Large intestine (tissue), 3 donors: ENCODE measurements around the gene NOXO1. TPM values are rescaled to one million over a fixed set of nuclear protein-coding genes. Genes with fewer than 3 reads are reported as not detected.
A peak's percentile ranks its signal among the peaks of the same experiment; 100 is the strongest.

Experiments
- DNase-seq, 2 donors: peaks; one replicate each; pipeline versions ENCODE4 v3.0.0 to v3.0.0-alpha.2; 2013
- H3K27ac ChIP-seq: one replicate; pipeline ENCODE4 v1.5.1; 2013; ENCODE audit warnings: low read length
- H3K27me3 ChIP-seq: 2 replicates; pipeline ENCODE4 v1.6.1; 2013; ENCODE audit warnings: low read length; ENCODE audit not compliant: control insufficient read depth, insufficient read depth
- H3K36me3 ChIP-seq: 2 replicates; pipeline ENCODE4 v1.6.1; 2013; ENCODE audit warnings: low read length; ENCODE audit not compliant: control insufficient read depth, insufficient read depth
- H3K4me1 ChIP-seq: one replicate; pipeline ENCODE4 v1.6.1; 2013; ENCODE audit warnings: low read length; ENCODE audit not compliant: control insufficient read depth, insufficient read depth
- H3K4me3 ChIP-seq: one replicate; pipeline ENCODE4 v1.5.1; 2013; ENCODE audit warnings: low read length
- H3K9me3 ChIP-seq: one replicate; pipeline ENCODE4 v1.6.1; 2013; ENCODE audit warnings: mild to moderate bottlenecking, low read depth, low read length, moderate library complexity; ENCODE audit not compliant: control insufficient read depth
- WGBS: methylation state at CpG from one replicate; pipeline ENCODE4 v1.1.5; 2013; ENCODE audit warnings: low lambda C conversion rate; ENCODE audit not compliant: insufficient coverage; 5-methylcytosine and 5-hydroxymethylcytosine counted together
- polyA plus RNA-seq: library from polyadenylated mRNA; unstranded; fragments of 120-200 nt; gene quantifications from one replicate; pipeline ENCODE4 v1.2.1, GENCODE V29; 2013

NOXO1 gene
- polyA plus RNA-seq, 1 donor, result 2.8 TPM

GRCh38 chr16:1987198-1987597 is 5.9 kb upstream of the NOXO1 start:
- peaks cover 23% of the 10 kb centered on the region for H3K36me3 ChIP-seq
- no CpG with 5 or more reads among the region's 10 CpGs for WGBS
- peaks cover 13% of the 10 kb centered on the region for H3K9me3 ChIP-seq
- no peak for DNase-seq
- H3K27ac ChIP-seq, result no peak overlapping the region
- peaks cover 52% of the 10 kb centered on the region for H3K4me1 ChIP-seq
- peaks cover 41% of the 10 kb centered on the region for H3K27me3 ChIP-seq
- H3K4me3 ChIP-seq, result no peak overlapping the region

DNA sequence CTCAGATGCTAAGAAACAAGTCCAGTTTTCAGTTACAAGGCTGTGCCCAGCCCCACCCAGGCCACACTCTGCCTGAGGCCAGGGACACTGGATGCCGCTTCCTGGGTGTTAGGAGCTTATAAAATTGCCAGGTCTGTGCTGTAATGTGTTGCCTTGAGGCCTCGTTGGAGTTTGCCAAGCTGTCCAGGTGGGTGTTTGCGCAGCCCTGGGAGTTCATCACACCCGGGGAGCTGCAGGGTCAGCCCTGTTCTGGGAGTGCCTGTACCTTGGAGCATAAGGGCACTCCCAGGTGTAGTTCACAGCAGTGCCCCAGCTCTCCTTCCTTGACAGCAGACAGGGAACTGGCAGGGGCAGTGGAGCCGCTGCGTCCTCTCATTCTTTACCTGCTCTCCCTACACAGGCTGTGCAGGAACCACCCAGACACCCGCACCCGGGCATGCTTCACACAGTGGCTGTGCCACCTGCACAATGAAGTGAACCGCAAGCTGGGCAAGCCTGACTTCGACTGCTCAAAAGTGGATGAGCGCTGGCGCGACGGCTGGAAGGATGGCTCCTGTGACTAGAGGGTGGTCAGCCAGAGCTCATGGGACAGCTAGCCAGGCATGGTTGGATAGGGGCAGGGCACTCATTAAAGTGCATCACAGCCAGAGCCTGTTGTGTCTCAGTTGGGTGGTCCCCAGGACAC is 4.3 kb upstream of the NOXO1 start:
- peak in 1 of 2 donors; percentile 56 for DNase-seq
- peak overlapping the region; percentile 60 for H3K4me3 ChIP-seq
- peaks cover 7% of the 10 kb centered on the region for H3K9me3 ChIP-seq
- WGBS, result no CpG with 5 or more reads among the region's 14 CpGs
- peaks cover 46% of the 10 kb centered on the region for H3K27me3 ChIP-seq
- H3K27ac ChIP-seq, result peak overlapping the region; percentile 58
- H3K4me1 ChIP-seq, result peaks cover 55% of the 10 kb centered on the region
- H3K36me3 ChIP-seq, result peaks cover 23% of the 10 kb centered on the region

DNA sequence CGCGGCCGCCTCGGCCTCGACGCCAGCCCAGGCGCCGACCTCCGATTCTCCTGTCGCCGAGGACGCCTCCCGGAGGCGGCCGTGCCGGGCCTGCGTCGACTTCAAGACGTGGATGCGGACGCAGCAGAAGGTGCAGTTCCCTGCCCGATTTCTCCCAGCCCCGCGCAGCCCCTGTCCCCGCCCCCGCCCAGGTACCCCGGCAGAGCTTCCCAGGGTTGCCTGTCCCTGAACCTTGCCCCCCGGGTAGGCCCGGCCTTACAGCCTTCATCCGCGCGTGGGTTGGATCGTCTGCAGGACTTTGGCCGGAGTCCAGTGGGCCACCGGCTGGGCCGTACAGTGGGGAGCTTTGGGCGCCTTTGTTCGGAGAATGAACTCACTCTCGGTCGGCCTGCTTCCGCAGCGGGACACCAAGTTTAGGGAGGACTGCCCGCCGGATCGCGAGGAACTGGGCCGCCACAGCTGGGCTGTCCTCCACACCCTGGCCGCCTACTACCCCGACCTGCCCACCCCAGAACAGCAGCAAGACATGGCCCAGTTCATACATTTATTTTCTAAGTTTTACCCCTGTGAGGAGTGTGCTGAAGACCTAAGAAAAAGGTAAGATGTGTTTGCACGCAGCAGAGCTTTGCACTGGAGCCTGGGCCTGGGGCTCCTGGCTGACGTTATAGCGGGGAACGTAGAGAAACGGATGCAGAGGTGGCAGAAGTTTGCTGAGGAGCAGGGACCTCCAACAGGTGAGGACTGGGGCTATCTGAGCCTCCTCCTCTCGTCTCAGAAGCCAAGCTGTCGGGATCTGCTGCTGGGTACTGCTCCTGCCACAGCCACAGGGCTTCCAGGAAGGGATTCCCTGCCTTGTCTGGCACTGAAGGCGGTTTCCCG is 3.3 kb upstream of the NOXO1 start:
- DNase-seq, result peak; percentile 55 to 74
- H3K4me1 ChIP-seq, result peaks cover 60% of the 10 kb centered on the region
- WGBS, result no CpG with 5 or more reads among the region's 58 CpGs
- H3K9me3 ChIP-seq, result peaks cover 8% of the 10 kb centered on the region
- H3K27ac ChIP-seq, result peak overlapping the region; percentile 58
- peaks cover 51% of the 10 kb centered on the region for H3K27me3 ChIP-seq
- H3K4me3 ChIP-seq, result peak overlapping the region; percentile 60
- H3K36me3 ChIP-seq, result peaks cover 23% of the 10 kb centered on the region

GRCh38 chr16:1983544-1984346 is 2.5 kb upstream of the NOXO1 start, which contains the start of gene GFER:
GFER (plus strand) TSS chr16:1984193; CDS start chr16:1984219, 26 bp downstream.
- peak; percentile 89 to 94 for DNase-seq
- peaks cover 23% of the 10 kb centered on the region for H3K36me3 ChIP-seq
- H3K27me3 ChIP-seq, result peaks cover 48% of the 10 kb centered on the region
- H3K4me3 ChIP-seq, result peak within 1 kb of the TSS; percentile 60
- H3K27ac ChIP-seq, result peak within 1 kb of the TSS; percentile 64
- no CpG with 5 or more reads among the region's 109 CpGs for WGBS
- peaks cover 8% of the 10 kb centered on the region for H3K9me3 ChIP-seq
- H3K4me1 ChIP-seq, result peaks cover 59% of the 10 kb centered on the region

- WGBS, result 60% methylated on average over 3 of the region's 19 CpGs
- H3K4me1 ChIP-seq, result peaks cover 63% of the 10 kb centered on the region
Observed at GRCh38 chr16:1982991-1983543, 1.8 kb upstream of the NOXO1 start.

GRCh38 chr16:1982013-1982433 is 754 bp upstream of the NOXO1 start:
- Histone ChIP-seq H3K36me3 (peaks cover 33% of the 10 kb centered on the region), H3K9me3 (peaks cover 12% of the 10 kb centered on the region), H3K27me3 (peaks cover 45% of the 10 kb centered on the region), H3K4me3 (no peak overlapping the region), H3K4me1 (peaks cover 63% of the 10 kb centered on the region), H3K27ac (no peak overlapping the region)
- WGBS, result no CpG with 5 or more reads among the region's 5 CpGs
- DNase-seq, result peak in 1 of 2 donors; percentile 29

More at GRCh38 chr16:1982991-1983543, 1.8 kb upstream of the NOXO1 start:
- no peak overlapping the region for H3K27ac ChIP-seq
- no peak for DNase-seq
- peaks cover 45% of the 10 kb centered on the region for H3K27me3 ChIP-seq
- H3K4me3 ChIP-seq, result peak overlapping the region; percentile 17
- H3K36me3 ChIP-seq, result peaks cover 27% of the 10 kb centered on the region
- peaks cover 9% of the 10 kb centered on the region for H3K9me3 ChIP-seq

DNA sequence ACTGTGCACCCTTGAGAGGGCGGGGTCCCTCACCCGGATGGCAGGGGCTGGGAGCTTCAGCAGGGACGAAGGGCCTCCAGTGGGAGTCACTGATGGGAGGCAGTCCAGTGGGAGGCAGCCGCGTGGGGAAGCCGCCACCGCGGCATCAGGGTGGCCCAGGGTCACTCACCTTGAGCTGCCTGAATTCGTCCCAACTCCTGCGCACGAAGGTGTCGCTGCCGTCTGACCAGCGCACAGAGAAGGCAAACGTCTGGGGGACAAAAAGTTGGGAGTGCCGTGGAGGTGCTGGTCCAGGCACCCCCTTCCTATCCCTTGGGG is 540 bp downstream of the NOXO1 start:
- WGBS, result no CpG with 5 or more reads among the region's 16 CpGs

DNA sequence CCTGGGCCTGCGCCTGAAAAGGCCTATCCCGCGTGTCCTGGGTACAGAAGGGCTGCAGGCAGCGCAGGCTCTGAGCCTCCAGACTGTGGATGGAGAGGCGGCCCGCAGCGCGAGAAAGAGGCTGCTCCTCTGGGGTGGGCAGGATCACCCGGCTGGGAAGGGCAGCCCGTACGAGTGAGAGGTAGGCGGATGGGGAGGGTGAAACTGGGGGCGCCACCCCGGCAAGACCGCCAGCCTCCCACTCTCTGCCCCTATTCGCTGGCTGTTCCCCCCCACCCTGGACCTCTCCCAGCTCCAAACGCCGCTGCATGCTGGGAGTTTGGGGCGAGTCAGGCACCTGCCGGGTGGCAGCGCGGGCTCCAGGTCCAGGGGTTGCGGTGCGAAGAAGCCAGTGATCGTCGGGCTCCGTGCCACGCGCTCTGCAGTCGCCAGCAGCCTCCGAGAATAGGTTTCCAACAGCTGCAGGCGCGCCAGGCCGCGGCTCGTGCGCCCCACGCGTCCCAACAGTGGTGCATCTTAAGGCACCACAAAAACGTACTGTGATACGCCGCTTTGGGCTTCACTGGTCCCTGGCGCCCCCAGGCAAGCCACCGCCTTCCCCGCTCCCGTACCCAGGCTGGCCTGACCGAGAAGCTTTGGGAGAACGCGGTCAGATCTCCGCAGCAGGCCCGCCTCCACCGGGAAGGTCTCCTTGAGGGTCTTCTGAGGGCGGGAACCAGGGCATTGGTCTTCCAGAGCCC is 1.1 kb downstream of the NOXO1 start:
- Histone ChIP-seq H3K36me3 (peaks cover 33% of the 10 kb centered on the region), H3K27me3 (peaks cover 45% of the 10 kb centered on the region), H3K27ac (no peak overlapping the region), H3K4me1 (peaks cover 50% of the 10 kb centered on the region), H3K4me3 (peak overlapping the region; percentile 26), H3K9me3 (peaks cover 12% of the 10 kb centered on the region)
- peak in 1 of 2 donors; percentile 48 for DNase-seq
- whole genome bisulfite sequencing, result no CpG with 5 or more reads among the region's 53 CpGs

More for the DNA sequence above, 540 bp downstream of the NOXO1 start:
- H3K4me1 ChIP-seq, result peaks cover 56% of the 10 kb centered on the region
- no peak overlapping the region for H3K27ac ChIP-seq
- peaks cover 45% of the 10 kb centered on the region for H3K27me3 ChIP-seq
- H3K36me3 ChIP-seq, result peaks cover 33% of the 10 kb centered on the region
- peaks cover 12% of the 10 kb centered on the region for H3K9me3 ChIP-seq
- no peak for DNase-seq
- H3K4me3 ChIP-seq, result no peak overlapping the region

DNA sequence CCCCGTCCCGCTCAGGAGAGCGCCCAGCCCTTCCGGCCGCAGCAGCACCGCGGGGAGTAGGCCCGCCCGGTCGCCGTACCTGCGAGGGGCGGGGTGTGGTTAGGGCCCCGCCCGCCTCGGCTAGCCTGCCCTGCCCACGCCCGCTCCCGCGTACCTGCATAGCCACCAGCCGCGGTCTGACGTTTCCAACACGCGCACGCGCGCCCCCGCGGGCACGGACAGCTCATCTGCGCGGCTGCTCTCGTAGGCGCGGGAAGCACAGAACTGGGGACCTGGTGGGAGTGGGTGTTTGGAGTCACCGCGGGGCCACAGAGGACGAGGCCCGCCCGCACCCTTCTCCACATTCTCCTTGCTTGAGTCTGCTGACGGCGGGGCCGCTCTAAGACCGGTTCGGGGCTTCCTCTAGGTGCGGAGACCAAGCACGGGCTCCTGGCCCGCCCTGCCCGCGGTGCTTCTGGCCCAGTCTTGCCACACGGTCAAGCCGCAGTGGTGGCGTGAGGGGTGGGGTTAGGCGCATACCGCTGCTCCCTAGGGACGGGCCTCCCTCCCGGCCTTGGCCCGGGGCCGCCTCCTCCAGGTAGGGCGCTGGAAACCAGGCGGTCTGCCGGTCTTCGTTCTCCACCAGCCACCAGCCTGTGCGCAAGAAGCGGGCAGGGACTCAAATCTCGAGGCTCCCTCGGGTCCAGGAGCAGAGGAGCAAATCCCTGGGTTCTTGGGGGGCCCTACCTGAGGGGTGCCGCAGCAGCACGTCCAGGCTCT is 1.8 kb downstream of the NOXO1 start:
- no CpG with 5 or more reads among the region's 70 CpGs for WGBS
- H3K4me1 ChIP-seq, result peaks cover 46% of the 10 kb centered on the region
- peaks cover 39% of the 10 kb centered on the region for H3K36me3 ChIP-seq
- peaks cover 45% of the 10 kb centered on the region for H3K27me3 ChIP-seq
- H3K9me3 ChIP-seq, result peaks cover 12% of the 10 kb centered on the region
- peak; percentile 85 to 91 for DNase-seq
- H3K27ac ChIP-seq, result peak overlapping the region; percentile 4
- H3K4me3 ChIP-seq, result peak overlapping the region; percentile 26
